AG04449 (cell line): Measurements from ENCODE around the gene AP3D1.
A peak's percentile ranks its signal among the peaks of the same experiment; 100 is the strongest.

Source experiments
- CTCF ChIA-PET: fragments of 350-600 bp; formaldehyde crosslinking; extraction: SDS; loops from one replicate; lab custom pipeline; 2021; ENCODE audit warnings: antibody characterized with exemption; lab: Yijun Ruan, JAX
- POLR2A ChIA-PET: fragments of 400-600, 350-600 bp; formaldehyde crosslinking; extraction: SDS; loops from one replicate; lab custom pipeline; 2020; ENCODE audit warnings: antibody characterized with exemption, inconsistent platforms; lab: Yijun Ruan, JAX
- DNase-seq: peaks from one replicate; pipeline ENCODE4 v3.0.0-alpha.2; 2010; ENCODE audit warnings: low read depth, low spot score
- H3K4me3 ChIP-seq: 2 replicates; pipeline ENCODE4 v1.5.1; 2011; ENCODE audit warnings: low read depth, mild to moderate bottlenecking, control low read depth, low read length
- CTCF ChIP-seq: IDR thresholded peaks from one replicate; pipeline ENCODE4 v1.5.1; 2011; ENCODE audit warnings: mild to moderate bottlenecking, moderate library complexity, low read length, control low read depth, inconsistent platforms; ENCODE audit not compliant: insufficient read depth; ENCODE audit errors: missing control alignments

The AP3D1 gene

DNA sequence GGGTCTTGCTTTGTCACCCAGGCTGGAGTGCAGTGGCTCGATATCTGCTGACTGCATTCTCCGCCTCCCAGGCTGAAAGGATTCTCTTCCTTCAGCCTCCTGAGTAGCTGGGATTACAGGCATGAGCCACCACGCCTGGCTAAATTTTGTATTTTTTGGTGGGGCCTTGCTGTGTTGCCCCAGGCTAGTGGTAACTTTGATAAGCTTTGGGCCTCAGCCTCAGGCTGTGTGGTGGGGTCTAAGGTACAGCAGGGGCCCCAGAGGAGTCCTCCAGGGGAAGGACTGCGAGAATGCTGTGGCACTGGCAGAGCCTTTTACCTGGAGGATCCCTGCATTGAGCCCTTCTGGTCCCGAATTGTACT lies 19.6 kb upstream of the AP3D1 start:
- no peak for DNase-seq
- no peak overlapping the region for H3K4me3 ChIP-seq
- POLR2A ChIA-PET = interaction anchor here (4.0 kb wide), 1 partner anchor 15 kb away, joined by 23 read pairs; no protein-coding TSS in a partner anchor
- TF ChIP-seq CTCF = no peak
- CTCF ChIA-PET = no interaction called here

GRCh38 chr19:2170219-2170618 lies 18.9 kb upstream of the AP3D1 start:
- TF ChIP-seq CTCF = no peak
- CTCF ChIA-PET = interaction anchor here (1.7 kb wide), 1 partner anchor 15 kb away, joined by 5 read pairs; no protein-coding TSS in a partner anchor
- POLR2A ChIA-PET = interaction anchor here (4.0 kb wide), 1 partner anchor 16 kb away, joined by 23 read pairs; no protein-coding TSS in a partner anchor
- no peak overlapping the region for H3K4me3 ChIP-seq
- DNase-seq = no peak

DNA sequence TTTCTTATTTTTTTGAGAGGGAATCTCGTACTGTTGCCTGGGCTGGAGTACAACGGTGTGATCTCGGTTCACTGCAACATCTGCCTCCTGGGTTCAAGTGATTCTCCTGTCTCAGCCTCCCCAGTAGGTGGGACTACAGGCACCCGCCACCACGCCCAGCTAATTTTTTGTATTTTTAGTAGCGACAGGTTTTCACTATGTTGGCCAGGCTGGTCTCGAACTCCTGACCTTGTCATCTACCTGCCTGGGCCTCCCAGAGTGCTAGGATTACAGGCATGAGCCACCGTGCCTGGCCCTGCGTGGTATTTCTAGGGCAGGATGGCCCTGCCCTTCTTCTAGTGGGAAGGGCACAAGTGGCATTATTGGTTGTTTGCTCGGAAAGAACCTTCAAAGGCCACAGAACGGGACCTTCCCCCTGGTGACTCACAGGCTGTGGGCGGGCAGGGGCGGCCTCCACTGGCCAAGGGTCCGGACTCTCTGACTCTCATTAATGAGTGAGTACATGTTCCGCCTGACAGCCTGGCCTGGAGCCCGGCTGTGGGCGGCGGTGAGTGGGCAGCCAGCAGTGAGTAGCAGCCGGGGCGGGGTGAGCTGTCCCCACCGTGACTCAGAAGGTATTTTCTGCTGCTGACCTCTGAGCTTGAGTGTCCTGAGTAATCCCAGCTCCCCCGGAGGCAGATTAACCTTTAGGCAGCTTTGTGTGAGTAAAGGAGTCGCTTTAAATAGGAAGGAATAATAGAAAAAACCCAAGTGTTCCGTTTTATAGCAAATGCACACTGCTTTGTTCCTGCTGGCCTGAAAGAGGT lies 17.5 kb upstream of the AP3D1 start:
- ChIA-PET POLR2A (interaction anchor here (0.6 to 4.0 kb wide), 5 partner anchors 14 to 103 kb away, joined by 3 to 23 read pairs (median 3); partner anchors contain the start of gene PLEKHJ1), CTCF (interaction anchor here (1.4 to 1.7 kb wide), 2 partner anchors 8 to 17 kb away, joined by 3 to 5 read pairs; no protein-coding TSS in a partner anchor)
- DNase-seq = peak; percentile 78
- TF ChIP-seq CTCF = no peak
- H3K4me3 ChIP-seq = peak overlapping the region; percentile 23

DNA sequence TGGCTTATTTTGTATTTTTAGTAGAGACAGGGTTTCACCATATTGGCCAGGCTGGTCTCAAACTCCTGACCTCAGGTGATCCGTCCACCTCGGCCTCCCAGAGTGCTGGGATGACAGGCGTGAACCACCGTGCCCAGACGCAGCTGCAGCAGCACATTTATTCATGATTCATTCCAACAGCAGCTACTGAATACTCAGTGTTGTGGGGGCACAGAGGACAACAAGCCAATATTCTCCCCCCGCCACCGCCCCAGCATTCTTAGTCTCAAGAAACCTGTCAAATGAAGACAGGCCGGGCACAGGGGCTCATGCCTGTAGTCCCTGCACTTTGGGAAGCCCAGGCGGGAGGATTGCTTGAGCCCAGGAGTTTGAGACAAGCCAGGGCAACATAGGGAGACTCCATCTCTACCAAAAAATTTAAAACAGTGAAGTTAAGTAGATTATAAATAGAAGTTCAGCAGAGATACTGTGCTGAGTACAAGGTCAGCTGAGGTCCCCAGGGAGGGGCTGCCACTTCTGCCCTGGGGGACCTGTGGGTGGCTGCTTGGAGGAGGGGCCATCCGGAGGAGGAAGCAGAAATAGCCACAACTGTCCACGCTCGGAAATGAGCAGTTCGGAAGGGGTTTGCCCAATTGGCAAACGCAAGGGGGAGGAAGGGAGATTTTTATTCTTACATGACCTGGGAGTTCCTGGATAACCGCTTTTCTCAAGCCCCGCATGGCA lies 16.7 kb upstream of the AP3D1 start:
- H3K4me3 ChIP-seq = no peak overlapping the region
- ChIA-PET CTCF (interaction anchor here (0.8 to 1.4 kb wide), 2 partner anchors 9 to 66 kb away, joined by 3 read pairs; no protein-coding TSS in a partner anchor), POLR2A (interaction anchor here (1.3 to 4.0 kb wide), 2 partner anchors 18 to 68 kb away, joined by 3 to 23 read pairs; partner anchors contain the start of gene PLEKHJ1)
- DNase-seq = no peak
- TF ChIP-seq CTCF = no peak

DNA sequence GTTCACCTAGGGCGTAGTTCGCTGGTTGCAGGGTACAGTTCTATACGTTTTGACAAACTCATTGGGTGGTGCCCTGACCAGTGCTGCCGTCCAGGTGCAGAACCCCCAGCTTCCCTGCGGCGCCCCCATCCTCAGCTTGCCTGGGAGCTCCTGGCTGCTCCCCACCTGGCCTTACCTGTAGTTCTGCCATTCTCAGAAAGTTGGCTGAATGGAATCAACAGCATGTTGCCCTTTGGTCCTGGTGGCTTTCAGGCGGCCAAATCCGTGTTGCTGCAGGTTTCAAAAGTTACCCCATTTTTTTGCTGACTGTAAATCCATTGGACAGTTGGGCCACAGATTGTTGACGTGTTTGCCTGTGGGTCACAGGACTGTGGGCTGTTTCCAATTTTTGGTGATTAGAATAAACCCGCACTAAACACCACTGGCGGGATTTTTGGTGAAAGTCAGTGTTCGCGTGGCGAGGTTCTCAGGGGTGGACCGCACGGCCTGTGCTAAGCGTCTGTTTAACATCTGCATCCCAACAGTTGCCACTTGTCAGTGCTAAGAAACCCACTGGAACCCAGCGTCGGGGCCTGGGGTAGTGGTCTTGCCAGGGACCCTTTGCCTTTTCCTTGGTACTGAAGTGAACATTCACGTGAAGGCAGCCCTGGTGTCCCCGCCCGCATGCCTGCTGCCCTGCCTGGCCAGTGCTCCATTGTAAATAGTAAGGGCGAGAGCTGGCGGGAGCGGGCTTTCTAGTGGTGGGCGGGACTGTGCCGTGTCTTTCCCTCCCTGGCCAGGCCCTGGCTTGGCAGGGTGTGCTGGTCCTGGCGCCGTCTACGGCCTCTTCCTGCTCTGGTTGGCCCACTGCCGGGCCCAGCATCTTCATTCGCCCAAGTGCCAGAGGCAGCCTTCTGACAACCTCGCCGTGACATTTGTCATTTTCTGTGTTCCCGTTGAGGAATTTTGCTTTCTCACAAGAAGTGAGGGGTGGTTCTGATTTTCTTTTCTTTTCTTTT lies 15.7 kb upstream of the AP3D1 start:
- H3K4me3 ChIP-seq = no peak overlapping the region; the same call in 1 of the 2 replicates
- TF ChIP-seq CTCF = no peak
- ChIA-PET CTCF (interaction anchor here (0.8 kb wide), 1 partner anchor 67 kb away, joined by 3 read pairs; no protein-coding TSS in a partner anchor), POLR2A (interaction anchor here (4.0 kb wide), 1 partner anchor 19 kb away, joined by 23 read pairs; no protein-coding TSS in a partner anchor)
- DNase-seq = no peak
